GM12878 (cell line): ENCODE results near the gene HDDC3. TPM values are rescaled to one million over a fixed set of nuclear protein-coding genes. Genes with fewer than 3 reads are reported as not detected.

ENCODE experiments used
- ATAC-seq: fragments of 200-7000 bp; cut with Tn5 transposase; 3 replicates; pipeline ENCODE4 v1.9.1; 2020; ENCODE audit warnings: mild to moderate bottlenecking, moderate library complexity
- BruUV-seq: library from RNA; stranded (reverse); fragments of 400-500 nt; replicated peaks from 2 replicates; lab custom pipeline; 2021; lab: Mats Ljungman, UMichigan
- CTCF ChIA-PET: fragments of 300-600 bp; sonication (Branson Sonifier 250); formaldehyde crosslinking; extraction: SDS; loops from one replicate; lab custom pipeline; 2021; ENCODE audit warnings: inconsistent platforms; lab: Yijun Ruan, JAX
- POLR2A ChIA-PET: fragments of 350-600 bp; formaldehyde crosslinking; extraction: SDS; loops from one replicate; lab custom pipeline; 2021; ENCODE audit warnings: inconsistent platforms; lab: Charles Lee
- RAD21 ChIA-PET: fragments of 300-600 bp; sonication (Branson Sonifier 250); formaldehyde crosslinking; loops from one replicate; lab custom pipeline; 2023; ENCODE audit warnings: antibody characterized with exemption; ENCODE audit not compliant: unreplicated experiment; lab: Charles Lee
- SMC1A ChIA-PET: fragments of 300-600 bp; sonication (Branson Sonifier 250); formaldehyde crosslinking; loops from one replicate; lab custom pipeline; 2023; ENCODE audit not compliant: unreplicated experiment, uncharacterized antibody; lab: Charles Lee
- DNase-seq: peaks from one replicate; pipeline ENCODE4 v3.0.0-alpha.2; 2011; ENCODE audit warnings: low read depth, low spot score
- FAIRE-seq: peaks from 3 replicates; lab custom pipeline; 2011; peaks lifted over from hg19 to GRCh38; lab: Jason Lieb, UNC
- H2AFZ ChIP-seq: 2 replicates; pipeline ENCODE4 v1.6.0; 2011; ENCODE audit warnings: low read depth, low read length, control low read depth; ENCODE audit not compliant: control insufficient read depth
- H3K27ac ChIP-seq: 2 replicates; pipeline ENCODE4 v1.5.1; 2011; ENCODE audit warnings: control low read depth; ENCODE audit not compliant: control insufficient read depth, insufficient read depth
- H3K27me3 ChIP-seq, 2 experiments: replicated peaks in 1 of 2; 2 replicates each; pipeline versions ENCODE4 v1.6.0 to v1.6.1; 2011; ENCODE audit warnings: low read length in 1 of 2; ENCODE audit not compliant: control insufficient read depth in 2 of 2, insufficient read depth in 2 of 2
- H3K36me3 ChIP-seq, 2 experiments: 2 replicates each; pipeline ENCODE4 v1.5.1; 2011; ENCODE audit warnings: low read length in 1 of 2; ENCODE audit not compliant: control insufficient read depth in 2 of 2, insufficient read depth in 2 of 2
- H3K4me1 ChIP-seq: 2 replicates; pipeline ENCODE4 v1.6.1; 2011; ENCODE audit warnings: mild to moderate bottlenecking, low read length, moderate library complexity, mixed read lengths; ENCODE audit not compliant: control insufficient read depth, insufficient read depth
- H3K4me2 ChIP-seq: 2 replicates; pipeline ENCODE4 v1.6.0; 2011; ENCODE audit warnings: control low read depth; ENCODE audit not compliant: control insufficient read depth, insufficient read depth
- H3K4me3 ChIP-seq: fragments of 200-600 bp; sonication (generic); 2 replicates; pipeline ENCODE4 v1.5.1; 2016
- H3K79me2 ChIP-seq: 2 replicates; pipeline ENCODE4 v1.6.0; 2011; ENCODE audit warnings: low read length; ENCODE audit not compliant: control insufficient read depth, insufficient read depth
- H3K9ac ChIP-seq: 2 replicates; pipeline ENCODE4 v1.8.0; 2011; ENCODE audit warnings: low read length, control low read depth, mixed read lengths; ENCODE audit not compliant: control insufficient read depth, insufficient read depth
- H3K9me3 ChIP-seq: replicated peaks from 3 replicates; pipeline ENCODE4 v1.5.1; 2011; ENCODE audit warnings: mild to moderate bottlenecking, low read length; ENCODE audit not compliant: control insufficient read depth, insufficient read depth
- H4K20me1 ChIP-seq: 2 replicates; pipeline ENCODE4 v1.6.0; 2011; ENCODE audit not compliant: control insufficient read depth, insufficient read depth
- CBX5 ChIP-seq: sonication (generic); IDR thresholded peaks from 2 replicates; pipeline ENCODE4 v1.6.1; 2016; ENCODE audit warnings: low read depth, moderate library complexity, mild to moderate bottlenecking, inconsistent platforms
- CREB1 ChIP-seq: IDR thresholded peaks from 2 replicates; pipeline ENCODE4 v1.6.1; 2012; ENCODE audit warnings: low read depth, mild to moderate bottlenecking, inconsistent platforms
- FOXM1 ChIP-seq: IDR thresholded peaks from 2 replicates; pipeline ENCODE4 v1.6.1; 2012; ENCODE audit warnings: low read depth, mild to moderate bottlenecking, inconsistent platforms, low read length, moderate library complexity
- JUNB ChIP-seq: IDR thresholded peaks from 2 replicates; pipeline ENCODE4 v1.6.1; 2016; ENCODE audit warnings: antibody characterized with exemption, mild to moderate bottlenecking
- MXI1 ChIP-seq: fragments of 150-350 bp; IDR thresholded peaks from 2 replicates; pipeline ENCODE4 v1.6.1; 2011; ENCODE audit warnings: low read depth, mild to moderate bottlenecking, inconsistent platforms, low read length, improper control_type of control experiment
- MYC ChIP-seq: IDR thresholded peaks from 2 replicates; pipeline ENCODE4 v1.6.1; 2011; ENCODE audit warnings: mild to moderate bottlenecking, low read length, moderate library complexity, inconsistent platforms; ENCODE audit not compliant: insufficient read depth, insufficient replicate concordance, insufficient read length, severe bottlenecking
- SMAD5 ChIP-seq: IDR thresholded peaks from 2 replicates; pipeline ENCODE4 v1.6.1; 2016; ENCODE audit warnings: antibody characterized with exemption, low read depth
- ZNF217 ChIP-seq: fragments of 450-650 bp; IDR thresholded peaks from 2 replicates; pipeline ENCODE4 v1.6.1; 2017; ENCODE audit warnings: antibody characterized with exemption, mild to moderate bottlenecking
- WGBS: methylation state at CpG from one replicate; pipeline ENCODE4 v1.1.6; 2016; ENCODE audit warnings: low lambda C conversion rate; ENCODE audit not compliant: insufficient replicate concordance, insufficient coverage; ENCODE audit errors: missing lambda C conversion rate; 5-methylcytosine and 5-hydroxymethylcytosine counted together
- in situ Hi-C: fragments of 300-500 bp; cut with MboI; formaldehyde crosslinking; loops from 9 replicates; pipeline ENCODE4 v1.14.3; 2018; ENCODE audit warnings: mixed read lengths
- intact Hi-C: fragments of 100-400 bp; cut with micrococcal nuclease; formaldehyde crosslinking; loops from one replicate; pipeline ENCODE4 v1.14.2; 2022; ENCODE audit not compliant: unreplicated experiment
- polyA plus RNA-seq, 11 experiments: library from polyadenylated mRNA; depleted of rRNA in 4 of 11; unstranded in 6 of 11; stranded (reverse) in 5 of 11; fragments of >200 nt; fragmentation: Nextera tagmentation in 4 of 11; fragmentation: Illumina TruSeq in 1 of 11; extraction: Ambion mirVana in 4 of 11; extraction: Trizol in 1 of 11; gene quantifications; 1 replicate in 1 of 11; 2 replicates in 10 of 11; pipeline versions ENCODE4 v1.2.1 to v1.2.3, GENCODE V29; 2011 to 2016; ENCODE audit warnings: inconsistent platforms in 2 of 11, missing spikeins in 2 of 11, low read depth in 1 of 11
- total RNA-seq, 4 experiments: library from RNA; depleted of rRNA in 3 of 4; stranded (reverse); fragments of >200 nt in 3 of 4; fragmentation: Illumina TruSeq in 1 of 4; extraction: Trizol in 1 of 4; gene quantifications; 2 replicates each; pipeline versions ENCODE4 v1.2.1 to v1.2.3, GENCODE V29; 2013 to 2021

Gene HDDC3
- total and polyA plus RNA-seq, 10 of the 15 experiments (the other 5 are each of a cell fraction or from before 2014, with no cell fraction given), result 5.6 to 39.5 (median 23.0) TPM

DNA sequence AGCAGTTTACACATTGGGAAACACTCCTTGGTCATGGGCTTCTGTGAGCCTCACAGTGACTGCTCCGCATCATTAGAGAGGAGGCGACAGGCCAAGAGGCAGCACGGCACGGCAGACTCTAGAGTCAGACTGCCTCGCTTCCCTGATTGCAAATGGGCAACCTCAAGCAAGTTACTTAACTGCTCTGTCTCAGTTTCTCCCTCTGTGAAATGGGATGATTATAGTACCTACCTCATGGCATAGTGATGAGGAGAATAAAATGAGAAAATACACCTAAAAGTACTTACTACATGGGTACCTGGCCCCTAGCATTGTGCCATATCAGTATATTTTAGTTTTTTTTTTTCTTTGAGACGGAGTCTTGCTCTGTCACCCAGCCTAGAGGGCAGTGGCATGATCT, 18.3 kb upstream of the HDDC3 start:
- no peak overlapping the region for H3K4me3 ChIP-seq
- H3K27me3 ChIP-seq, result no peaks in the 10 kb centered on the region
- BruUV-seq, result no TSS peak
- TF ChIP-seq MXI1 (no peak), FOXM1 (no peak), CBX5 (no peak), CREB1 (no peak), JUNB (no peak), ZNF217 (no peak), MYC (no peak), SMAD5 (no peak)
- ChIA-PET SMC1A (no interaction called here), CTCF (no interaction called here), RAD21 (no interaction called here), POLR2A (no interaction called here)
- H3K9ac ChIP-seq, result no peak overlapping the region
- H3K36me3 ChIP-seq, result peaks cover 24 to 29% of the 10 kb centered on the region in 2 experiments
- ATAC-seq (no peak), FAIRE-seq (no peak), DNase-seq (no peak)
- no peaks in the 10 kb centered on the region for H3K4me1 ChIP-seq
- 96% methylated on average over 6 of the region's 6 CpGs for WGBS
- H3K79me2 ChIP-seq, result peaks cover 6% of the 10 kb centered on the region
- H3K27ac ChIP-seq, result no peak overlapping the region
- no peak overlapping the region for H2AFZ ChIP-seq
- H3K9me3 ChIP-seq, result no peaks in the 10 kb centered on the region
- H4K20me1 ChIP-seq, result no peaks in the 10 kb centered on the region
- no peak overlapping the region for H3K4me2 ChIP-seq
- in situ Hi-C loops (loop anchor here (25.0 kb wide), 1 partner anchor 1363 kb away; the partner anchor contains the start of gene TICRR), intact Hi-C loops (no loop called here)
